Left ventricle myocardium superior (tissue), 1 donor: ENCODE data around the gene BMP2K. TPM values are rescaled to one million over a fixed set of nuclear protein-coding genes. Genes with fewer than 3 reads are reported as not detected.
"Not testable (repeated sequence)": the region's sequence is repeated elsewhere in the genome, so short reads cannot be mapped to it uniquely, and the experiment has no call there.

Experiments
- ATAC-seq: fragments of 200-7000 bp; cut with Tn5 transposase; one replicate; pipeline ENCODE4 v1.9.1; 2020; ENCODE audit warnings: mild to moderate bottlenecking, moderate library complexity
- DNase-seq: peaks from one replicate; pipeline ENCODE4 v3.0.0-alpha.2; 2020
- intact Hi-C: fragments of 100-400 bp; cut with micrococcal nuclease; formaldehyde crosslinking; loops from one replicate; pipeline ENCODE4 v1.11.0; 2022
- total RNA-seq: library from RNA; stranded (reverse); fragmentation: NEBNext Ultra II Directional; extraction: Animal tissue kit (Norgen Biotek cat#: 25700); gene quantifications from one replicate; pipeline ENCODE4 v1.2.1, GENCODE V29; 2021
- donor health status: DM: no; HTN: yes; CAD: no; lungs with severe emphysema.

The BMP2K gene
- total RNA-seq, 1 donor from 2014 or later: 38.7 TPM

GRCh38 chr4:78781924-78782323, 5.8 kb downstream of the BMP2K start:
- intact Hi-C loops: no loop called here
- DNase-seq: no peak
- ATAC-seq: no peak

GRCh38 chr4:78784236-78784865, 8.2 kb downstream of the BMP2K start:
- intact Hi-C loops: no loop called here
- peak; percentile 78 for ATAC-seq
- DNase-seq: no peak

DNA sequence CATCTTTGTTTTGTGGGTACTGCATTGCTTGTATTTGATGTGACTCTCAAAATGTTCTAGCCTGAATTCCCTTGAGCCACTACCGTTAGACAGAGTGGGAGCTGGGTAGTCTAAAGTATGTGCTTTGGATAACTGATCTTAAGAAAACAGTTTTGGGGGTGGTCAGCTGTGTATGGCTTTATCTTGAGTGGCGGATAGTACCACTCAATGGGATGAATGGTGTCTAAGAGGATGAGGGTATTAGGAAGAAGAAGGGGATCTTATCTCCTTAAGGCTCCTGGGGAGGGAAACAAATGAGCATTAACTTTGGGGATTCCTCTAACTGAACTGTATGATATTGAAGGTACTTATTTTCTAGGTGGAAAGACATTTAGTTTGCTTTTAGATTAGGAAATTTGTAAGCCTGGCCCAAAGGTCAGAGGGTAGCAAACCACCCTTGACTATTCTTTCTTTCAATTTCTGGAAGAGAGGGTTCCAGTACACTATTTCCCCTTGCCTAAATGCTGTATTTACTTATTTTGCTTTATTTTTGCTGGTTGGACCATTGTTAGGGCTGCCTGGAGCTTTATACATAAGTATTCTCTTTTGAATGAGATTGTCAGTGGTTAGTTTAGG, 11.3 kb downstream of the BMP2K start:
- no peak for DNase-seq
- intact Hi-C loops: no loop called here
- ATAC-seq: no peak

DNA sequence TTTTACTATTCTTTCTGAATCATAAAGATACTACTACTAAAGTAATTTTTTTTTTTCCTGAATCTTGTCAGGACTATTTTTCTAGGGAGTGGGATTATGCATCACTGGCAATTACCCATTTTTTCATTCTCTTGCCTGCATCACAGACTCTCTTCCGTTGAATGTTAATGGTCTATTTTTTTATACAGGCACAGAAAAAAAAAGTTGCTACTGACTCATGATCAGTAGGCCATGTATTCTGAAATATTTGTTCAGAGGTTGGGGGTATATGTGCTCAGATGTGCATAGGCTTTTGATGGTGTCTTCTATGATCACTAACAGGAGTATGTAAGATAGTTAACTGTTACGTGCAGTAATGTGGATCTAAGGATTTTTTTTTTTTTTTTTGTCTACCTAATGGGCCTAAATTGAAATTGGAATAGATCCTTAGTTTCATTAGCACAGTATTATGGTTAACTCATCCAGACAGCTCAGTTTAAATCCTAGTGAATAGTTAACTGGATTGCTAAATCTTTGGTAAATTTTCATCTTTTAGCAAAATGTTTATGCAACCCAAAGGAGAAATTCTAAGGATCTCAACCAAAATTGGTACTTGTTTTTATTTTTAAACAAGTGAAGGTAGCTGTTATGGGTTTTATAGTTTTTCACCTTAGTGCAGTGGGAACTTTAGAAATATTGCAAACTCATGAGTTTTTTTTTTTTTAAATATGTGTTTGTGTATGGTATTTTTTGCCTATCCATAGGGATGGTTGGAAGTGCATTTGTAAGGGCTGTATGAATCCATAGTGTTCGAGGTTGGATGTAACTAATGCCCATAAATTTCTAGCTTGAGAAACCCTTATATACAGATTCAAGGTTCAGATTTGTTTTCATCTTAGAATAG, 12.1 kb downstream of the BMP2K start:
- intact Hi-C loops: no loop called here
- ATAC-seq: no peak
- no peak for DNase-seq

DNA sequence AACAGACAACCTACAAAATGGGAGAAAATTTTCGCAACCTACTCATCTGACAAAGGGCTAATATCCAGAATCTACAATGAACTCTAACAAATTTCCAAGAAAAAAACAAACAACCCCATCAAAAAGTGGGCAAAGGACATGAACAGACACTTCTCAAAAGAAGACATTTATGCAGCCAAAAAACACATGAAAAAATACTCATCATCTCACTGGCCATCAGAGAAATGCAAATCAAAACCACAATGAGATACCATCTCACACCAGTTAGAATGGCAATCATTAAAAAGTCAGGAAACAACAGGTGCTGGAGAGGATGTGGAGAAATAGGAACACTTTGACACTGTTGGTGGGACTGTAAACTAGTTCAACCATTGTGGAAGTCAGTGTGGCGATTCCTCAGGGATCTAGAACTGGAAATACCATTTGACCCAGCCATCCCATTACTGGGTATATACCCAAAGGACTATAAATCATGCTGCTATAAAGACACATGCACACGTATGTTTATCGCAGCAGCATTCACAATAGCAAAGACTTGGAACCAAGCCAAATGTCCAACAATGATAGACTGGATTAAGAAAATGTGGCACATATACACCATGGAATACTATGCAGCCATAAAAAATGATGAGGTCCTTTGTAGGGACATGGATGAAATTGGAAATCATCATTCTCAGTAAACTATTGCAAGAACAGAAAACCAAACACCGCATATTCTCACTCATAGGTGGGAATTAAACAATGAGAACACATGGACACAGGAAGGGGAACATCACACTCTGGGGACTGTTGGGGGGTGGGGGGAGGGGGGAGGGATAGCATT, 19.7 kb downstream of the BMP2K start:
- intact Hi-C loops, DNase-seq, ATAC-seq: not testable (repeated sequence)

DNA sequence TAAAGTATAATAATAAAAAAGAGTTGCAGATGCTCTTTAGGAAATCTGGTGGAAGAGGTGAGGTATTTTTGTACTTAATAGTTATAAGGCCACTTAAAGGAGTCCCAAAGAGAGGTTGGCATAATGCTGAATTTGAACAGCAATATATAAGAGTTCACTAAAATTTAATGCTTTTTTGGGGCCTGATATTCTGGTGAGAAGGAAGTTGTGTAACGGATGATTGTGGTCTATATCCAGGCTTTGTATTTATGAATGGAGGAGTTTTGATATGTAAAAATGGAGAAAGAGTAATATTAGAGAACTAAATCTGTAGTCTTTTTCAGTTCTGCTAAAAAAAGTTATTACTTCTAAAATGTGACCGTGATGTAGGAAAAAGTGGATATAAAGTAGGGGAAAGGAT, 20.4 kb downstream of the BMP2K start:
- no peak for ATAC-seq
- no peak for DNase-seq
- intact Hi-C loops: no loop called here

- ATAC-seq (no peak), DNase-seq (no peak)
- intact Hi-C loops: no loop called here
These were observed 21.7 kb downstream of the BMP2K start for GRCh38 chr4:78797777-78798284.

DNA sequence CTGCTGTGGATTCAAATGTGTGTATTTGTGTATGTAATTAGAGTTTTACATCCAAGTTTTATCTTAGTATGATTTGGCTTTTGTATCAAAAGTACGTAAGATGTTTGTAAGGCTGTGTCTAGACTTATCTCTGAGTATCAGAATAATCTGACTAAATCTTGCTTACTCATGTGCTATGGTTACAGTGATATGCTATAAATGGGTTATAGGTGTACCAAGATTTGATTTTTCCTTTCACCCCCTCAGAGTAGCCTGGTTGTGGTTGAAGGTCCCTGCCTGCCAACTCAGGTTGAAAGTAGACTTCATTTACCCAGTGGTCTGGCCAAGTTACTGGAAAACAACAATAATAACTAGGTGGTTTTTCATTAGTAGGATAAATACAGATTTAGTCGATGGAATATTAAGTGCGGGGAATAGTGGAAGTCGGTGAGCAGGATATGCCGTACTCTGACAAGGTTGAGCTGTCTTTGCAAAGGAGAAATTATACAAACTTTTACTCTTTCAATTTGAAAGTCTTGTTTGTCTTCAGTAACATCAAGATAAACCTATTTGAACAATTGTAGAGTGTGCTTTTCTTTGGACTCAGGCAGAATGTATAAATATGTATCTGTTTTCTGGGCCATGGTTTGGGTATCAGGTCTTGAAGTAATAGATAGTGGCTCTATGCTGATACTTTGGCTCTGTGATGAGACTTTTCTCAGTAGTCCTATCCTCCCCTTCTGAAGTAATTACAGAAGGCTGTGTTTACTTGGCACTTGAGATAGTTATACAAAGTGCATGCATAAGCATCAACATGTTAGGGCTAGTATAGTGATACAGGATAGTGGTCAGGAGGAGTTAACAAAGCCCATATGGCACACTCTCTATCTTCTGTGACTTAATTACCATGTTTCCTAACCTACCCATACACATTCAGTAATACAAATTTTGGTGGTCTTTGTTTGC, 23.7 kb downstream of the BMP2K start:
- DNase-seq: no peak
- intact Hi-C loops: no loop called here
- no peak for ATAC-seq

DNA sequence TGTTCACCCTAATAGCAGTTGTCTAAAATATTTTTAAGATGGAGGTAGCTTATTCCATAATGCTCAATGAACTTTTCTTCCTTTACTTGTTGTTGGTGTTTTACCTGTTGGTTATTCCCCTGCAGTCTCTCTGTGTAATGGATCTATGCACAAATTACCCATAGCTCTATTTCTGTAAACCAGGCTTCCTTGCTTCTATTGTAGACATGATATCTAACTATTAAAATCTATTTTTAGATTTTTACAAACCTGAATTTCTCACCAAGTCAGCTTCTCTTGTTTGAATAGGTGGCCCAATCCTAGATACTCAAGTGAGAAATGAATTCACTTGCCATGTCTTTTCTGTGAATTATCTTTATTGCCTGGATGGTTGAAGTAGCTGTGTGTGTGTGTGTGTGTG, 24.8 kb downstream of the BMP2K start:
- no peak for DNase-seq

DNA sequence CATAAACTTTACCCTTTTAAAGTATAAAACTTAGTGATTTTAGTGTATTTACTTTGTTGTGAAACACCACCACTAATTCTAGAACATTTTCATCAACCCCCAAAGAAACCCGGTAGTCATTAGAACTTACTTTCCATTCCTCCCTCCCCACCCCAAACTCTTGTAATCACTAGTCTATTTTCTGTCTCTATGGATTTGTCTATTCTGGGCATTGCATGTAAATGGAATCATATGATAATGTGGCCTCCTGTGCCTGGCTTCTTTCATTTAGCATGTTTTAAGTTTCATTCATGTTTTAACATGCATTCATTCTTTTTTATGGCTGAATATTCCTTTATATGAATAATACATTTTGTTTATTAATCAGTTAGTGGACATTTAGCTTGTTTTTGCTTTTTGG, 27.8 kb downstream of the BMP2K start:
- ATAC-seq (peak; percentile 43), DNase-seq (no peak)
- intact Hi-C loops: no loop called here

More for the DNA sequence above, 24.8 kb downstream of the BMP2K start:
- no peak for ATAC-seq
- intact Hi-C loops: no loop called here

DNA sequence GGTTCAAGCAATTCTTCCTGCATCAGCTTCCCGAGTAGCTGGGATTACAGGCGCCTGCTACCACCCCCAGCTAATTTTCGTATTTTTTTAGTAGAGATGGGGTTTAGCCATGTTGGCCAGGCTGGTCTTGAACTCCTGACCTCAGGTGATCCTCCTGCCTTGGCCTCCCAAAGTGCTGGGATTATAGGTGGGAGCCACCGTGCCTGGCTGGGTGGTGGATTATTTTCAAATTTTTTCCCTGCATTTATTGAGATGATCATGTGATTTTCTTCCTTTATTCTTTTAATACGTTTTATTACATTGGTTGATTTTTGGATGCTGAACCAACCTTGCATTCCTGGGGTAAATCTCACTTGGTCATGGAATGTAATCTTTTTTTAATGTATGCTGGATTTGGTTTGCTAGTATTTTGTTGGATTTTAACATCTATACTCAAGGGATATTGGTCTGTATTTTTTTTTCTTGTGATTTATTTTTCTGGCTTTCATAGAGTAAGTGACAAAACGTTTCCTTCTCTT, 30.9 kb downstream of the BMP2K start:
- no peak for DNase-seq
- intact Hi-C loops: no loop called here
- no peak for ATAC-seq

DNA sequence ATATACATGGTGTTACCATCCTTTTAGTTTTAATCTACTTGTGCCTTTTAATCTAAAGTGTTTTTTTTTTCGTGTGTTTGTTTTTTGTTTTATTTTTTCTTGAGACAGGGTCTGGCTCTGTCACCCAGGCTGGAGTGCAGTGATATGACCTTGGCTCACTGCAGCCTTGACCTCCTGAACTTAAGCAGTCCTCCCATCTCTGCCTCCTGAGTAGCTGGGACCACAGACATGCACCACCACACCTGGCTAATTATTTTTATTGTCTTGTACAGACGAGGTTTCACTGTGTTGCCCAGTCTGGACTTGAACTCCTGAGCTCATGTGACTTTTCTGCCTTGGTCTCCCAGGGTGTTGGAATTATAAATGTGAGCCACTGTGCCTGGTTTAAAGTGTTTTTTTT, 33.1 kb downstream of the BMP2K start:
- DNase-seq: no peak
- intact Hi-C loops: no loop called here

GRCh38 chr4:78809928-78810835, 34.0 kb downstream of the BMP2K start:
- intact Hi-C loops: no loop called here
- no peak for DNase-seq
- ATAC-seq: peak; percentile 63

More for the DNA sequence above, 33.1 kb downstream of the BMP2K start:
- no peak for ATAC-seq

DNA sequence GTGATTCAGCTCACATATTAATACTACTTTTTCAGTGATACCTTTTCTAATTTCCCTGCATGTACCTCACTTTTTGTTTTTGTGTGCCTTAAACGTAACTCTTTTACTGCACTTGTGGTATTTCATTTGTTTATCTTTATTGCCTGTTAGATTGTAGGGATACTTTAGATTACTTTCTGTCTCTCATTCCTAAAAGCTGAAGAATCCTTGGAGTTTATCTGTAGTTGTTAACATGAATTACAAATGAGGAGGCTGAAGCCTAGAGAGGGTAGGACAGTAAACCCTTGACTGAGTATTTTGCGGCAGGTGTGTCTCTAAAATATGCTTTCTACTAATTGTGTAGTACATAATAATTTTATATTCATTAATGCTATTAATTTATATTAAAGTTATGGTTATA, 34.9 kb downstream of the BMP2K start:
- ATAC-seq: no peak
- intact Hi-C loops: no loop called here
- DNase-seq: no peak

GRCh38 chr4:78818530-78819079, 42.5 kb downstream of the BMP2K start:
- DNase-seq: no peak
- no peak for ATAC-seq
- intact Hi-C loops: no loop called here

GRCh38 chr4:78824001-78824400, 47.9 kb downstream of the BMP2K start:
- intact Hi-C loops: no loop called here
- no peak for DNase-seq
- ATAC-seq: no peak

- intact Hi-C loops: no loop called here
- no peak for ATAC-seq
- no peak for DNase-seq
These were observed 51.0 kb downstream of the BMP2K start for GRCh38 chr4:78827191-78827590.
